GM21737 (cell line): ENCODE results near the gene SRPK2.
A peak's percentile ranks its signal among the peaks of the same experiment; 100 is the strongest.
"Not testable (repeated sequence)": the region's sequence is repeated elsewhere in the genome, so short reads cannot be mapped to it uniquely, and the experiment has no call there.

Source experiments
- ATAC-seq: cut with Tn5 transposase; IDR thresholded peaks from one replicate; pipeline ENCODE4 v1.9.1; 2021; ENCODE audit warnings: mild to moderate bottlenecking, moderate library complexity; ENCODE audit not compliant: unreplicated experiment

Gene SRPK2

GRCh38 chr7:105388356-105389087 is at the start of gene SRPK2:
SRPK2 (minus strand) TSS chr7:105388921.
- ATAC-seq = peak; percentile 63

DNA sequence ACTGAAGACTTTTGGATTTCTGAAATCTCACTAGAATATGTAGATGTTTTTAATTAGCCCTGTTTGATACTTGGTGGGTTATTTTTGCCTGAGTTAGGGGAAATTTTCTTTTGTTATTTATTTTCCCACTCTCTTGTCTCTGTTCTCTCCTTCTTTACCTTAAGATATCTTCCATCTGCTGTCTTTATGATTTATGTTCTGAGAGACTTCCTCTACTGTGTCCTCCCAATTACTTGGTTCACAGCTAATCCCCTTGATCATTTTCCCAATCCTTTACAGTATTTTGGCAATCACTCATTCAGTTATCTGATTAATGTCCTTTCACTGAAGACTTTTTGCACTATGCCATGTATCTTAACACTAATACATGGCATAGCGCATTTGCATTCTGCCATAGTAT is 49.5 kb upstream of the SRPK2 start:
- no peak for ATAC-seq

- not testable (repeated sequence) for ATAC-seq
Observed at GRCh38 chr7:105437356-105437755, 48.6 kb upstream of the SRPK2 start.

DNA sequence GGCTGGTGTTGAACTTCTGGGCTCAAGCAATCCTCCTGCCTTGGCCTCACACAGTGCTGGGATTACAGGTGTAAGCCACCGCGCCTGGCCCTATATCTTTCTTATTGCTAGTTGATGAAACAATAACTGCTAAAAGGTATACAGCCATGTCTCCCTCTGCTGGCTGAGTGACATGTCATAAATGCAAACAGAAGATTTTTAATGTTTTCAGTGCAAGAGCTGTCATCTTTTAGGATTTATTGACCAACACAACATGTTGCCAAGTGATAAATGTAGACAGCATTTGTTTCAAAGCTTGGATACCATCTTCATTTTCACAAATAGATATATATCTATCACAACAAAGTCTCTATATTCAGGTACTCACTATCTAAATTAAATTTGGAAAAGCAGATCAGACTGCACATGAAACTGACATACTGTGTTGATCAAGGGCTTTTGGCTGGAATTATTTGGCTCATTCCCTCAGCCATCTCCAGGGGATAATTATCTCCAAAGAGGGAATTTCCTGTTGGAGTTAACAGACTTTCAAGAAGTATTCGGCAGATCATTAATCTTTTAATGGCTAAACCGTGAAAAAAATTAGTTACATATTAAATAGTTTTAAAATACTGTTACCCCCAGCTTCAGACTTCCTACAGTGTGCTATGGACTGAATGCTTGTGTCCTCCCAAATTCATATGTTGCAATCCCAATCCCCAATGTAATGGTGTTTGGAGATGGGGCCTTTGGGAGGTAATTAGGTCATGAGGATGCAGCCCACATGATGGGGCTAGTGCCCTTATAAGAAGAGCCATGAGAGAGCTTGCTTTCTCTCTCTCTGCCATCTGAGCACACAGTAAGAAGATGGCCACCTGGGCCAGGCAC is 41.3 kb upstream of the SRPK2 start:
- ATAC-seq = no peak

DNA sequence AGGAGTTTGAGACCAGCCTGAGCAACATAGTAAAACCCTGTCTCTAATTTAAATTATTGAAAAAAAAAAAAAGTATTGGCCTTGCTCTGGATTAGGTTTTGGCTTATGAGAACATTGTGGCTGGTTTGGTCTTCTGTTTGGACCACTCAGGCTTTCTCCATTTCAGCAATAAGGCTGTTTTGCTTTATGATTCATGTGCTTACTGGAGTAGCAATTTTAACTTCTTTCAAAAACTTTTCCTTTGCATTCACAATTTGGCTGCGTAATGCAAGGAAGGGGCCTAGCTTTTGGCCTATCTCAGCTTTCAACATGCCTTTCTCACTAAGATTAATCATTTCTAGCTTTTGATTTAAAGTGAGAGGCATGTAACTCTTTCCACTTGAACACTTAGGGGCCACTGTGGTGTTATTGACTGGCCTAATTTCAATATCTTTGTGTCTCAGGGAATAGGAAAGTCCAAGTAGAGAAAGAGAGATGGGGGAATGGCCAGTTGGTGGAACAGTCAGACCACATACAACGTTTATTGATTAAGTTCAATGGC is 38.0 kb upstream of the SRPK2 start:
- no peak for ATAC-seq

DNA sequence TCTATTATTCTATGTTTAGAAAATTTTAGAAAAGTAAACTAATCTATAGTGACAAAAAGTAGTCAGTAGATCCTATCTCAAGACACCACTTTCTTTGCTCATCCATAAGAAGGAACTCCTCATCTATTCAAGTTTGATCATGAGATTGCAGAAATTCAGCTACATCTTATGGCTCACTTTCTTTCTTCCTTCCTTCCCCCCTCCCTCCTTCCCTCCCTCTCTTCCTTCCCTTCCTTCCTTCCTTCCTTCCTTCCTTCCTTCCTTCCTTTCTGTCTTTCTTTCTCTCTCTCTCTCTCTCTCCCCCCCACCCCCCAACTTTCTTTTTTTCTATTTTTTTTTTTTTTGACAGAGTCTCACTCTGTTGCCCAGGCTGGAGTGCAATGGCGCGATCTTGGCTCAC is 35.3 kb upstream of the SRPK2 start:
- ATAC-seq = no peak

GRCh38 chr7:105413887-105414437 is 25.2 kb upstream of the SRPK2 start:
- no peak for ATAC-seq

DNA sequence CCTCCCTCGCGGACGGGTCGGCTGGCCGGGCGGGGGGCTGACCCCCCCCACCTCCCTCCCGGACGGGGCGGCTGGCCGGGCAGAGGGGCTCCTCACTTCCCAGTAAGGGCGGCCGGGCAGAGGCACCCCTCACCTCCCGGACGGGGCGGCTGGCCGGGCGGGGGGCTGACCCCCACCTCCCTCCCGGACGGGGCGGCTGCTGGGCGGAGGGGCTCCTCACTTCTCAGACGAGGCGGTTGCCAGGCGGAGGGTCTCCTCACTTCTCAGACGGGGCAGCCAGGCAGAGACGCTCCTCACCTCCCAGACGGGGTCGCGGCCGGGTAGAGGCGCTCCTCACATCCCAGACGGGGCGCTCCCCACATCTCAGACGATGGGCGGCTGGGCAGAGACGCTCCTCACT is 22.1 kb upstream of the SRPK2 start:
- ATAC-seq = not testable (repeated sequence)

DNA sequence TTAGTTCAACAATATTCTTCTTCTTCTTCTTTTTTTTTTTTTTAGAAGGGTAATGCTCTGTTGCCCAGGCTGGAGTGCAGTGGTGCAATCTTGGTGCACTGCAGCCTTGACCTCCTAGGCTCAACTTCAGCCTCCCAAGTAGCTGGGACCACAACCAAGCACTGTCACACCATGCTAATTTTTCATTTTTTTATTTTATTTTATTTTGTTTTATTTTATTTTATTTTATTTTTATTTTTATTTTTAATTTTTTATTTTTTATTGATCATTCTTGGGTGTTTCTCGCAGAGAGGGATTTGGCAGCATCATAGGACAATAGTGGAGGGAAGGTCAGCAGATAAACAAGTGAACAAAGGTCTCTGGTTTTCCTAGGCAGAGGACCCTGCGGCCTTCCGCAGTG is 21.1 kb upstream of the SRPK2 start:
- not testable (repeated sequence) for ATAC-seq

DNA sequence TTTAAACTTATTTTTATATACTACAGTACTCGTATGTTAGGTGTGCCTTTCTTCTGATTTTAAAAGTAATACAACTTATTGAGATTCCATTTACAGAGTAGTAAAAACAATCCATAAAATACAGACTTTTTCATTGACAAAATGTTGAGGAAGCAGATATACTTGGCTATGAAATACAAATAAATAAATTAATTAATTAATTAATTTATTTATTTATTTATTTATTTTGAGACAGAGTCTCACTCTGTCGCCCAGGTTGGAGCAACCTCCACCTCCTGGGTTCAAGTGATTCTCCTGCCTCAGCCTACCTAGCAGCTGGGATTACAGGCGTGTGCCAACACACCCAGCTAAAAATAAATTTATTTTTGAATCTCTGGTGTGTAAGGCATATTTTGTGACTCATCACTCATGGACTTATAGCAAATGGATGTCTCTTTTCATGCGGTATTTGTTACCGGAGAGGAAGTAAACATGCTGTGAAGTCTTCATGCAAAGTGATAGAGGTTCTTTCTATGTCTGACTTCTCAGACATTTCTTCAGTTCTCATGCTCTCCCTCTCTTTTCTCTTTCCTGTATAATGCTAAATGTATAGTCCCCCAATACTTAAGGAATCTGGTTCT is 20.2 kb upstream of the SRPK2 start:
- ATAC-seq = no peak

GRCh38 chr7:105403128-105403527 is 14.4 kb upstream of the SRPK2 start:
- no peak for ATAC-seq

GRCh38 chr7:105402221-105403095 is 13.7 kb upstream of the SRPK2 start:
- ATAC-seq = no peak

DNA sequence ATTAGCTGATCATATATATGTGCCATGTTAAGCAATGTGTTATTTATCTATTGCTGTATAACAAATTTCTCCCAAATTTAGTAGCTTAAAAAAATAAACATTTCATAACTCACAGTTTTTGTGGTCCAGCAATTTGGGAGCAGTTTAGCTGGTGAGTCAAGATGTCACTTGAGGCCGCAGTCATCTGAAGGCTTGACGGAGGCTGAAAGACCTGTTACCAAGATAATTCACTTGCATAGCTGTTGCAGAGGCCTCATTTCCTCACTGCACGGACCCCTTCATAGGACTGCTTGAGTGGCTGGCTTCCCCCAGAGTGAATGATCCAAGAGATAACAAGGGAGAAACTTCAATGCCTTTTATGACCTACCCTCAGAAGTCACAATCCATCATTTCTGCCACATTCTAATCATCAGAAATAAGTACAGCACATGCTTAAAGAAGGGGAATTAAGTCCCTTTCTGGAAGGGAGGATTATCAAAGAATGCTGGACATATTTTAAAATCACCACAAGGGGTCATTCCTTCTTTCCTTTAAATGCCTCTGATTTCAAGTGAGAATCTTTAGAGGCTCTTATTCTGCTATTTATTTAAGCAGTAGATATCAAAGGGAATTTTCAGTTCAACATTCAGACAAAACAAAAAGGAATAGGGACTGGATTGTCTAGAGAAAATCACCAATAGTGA is 10.5 kb upstream of the SRPK2 start:
- ATAC-seq = no peak

DNA sequence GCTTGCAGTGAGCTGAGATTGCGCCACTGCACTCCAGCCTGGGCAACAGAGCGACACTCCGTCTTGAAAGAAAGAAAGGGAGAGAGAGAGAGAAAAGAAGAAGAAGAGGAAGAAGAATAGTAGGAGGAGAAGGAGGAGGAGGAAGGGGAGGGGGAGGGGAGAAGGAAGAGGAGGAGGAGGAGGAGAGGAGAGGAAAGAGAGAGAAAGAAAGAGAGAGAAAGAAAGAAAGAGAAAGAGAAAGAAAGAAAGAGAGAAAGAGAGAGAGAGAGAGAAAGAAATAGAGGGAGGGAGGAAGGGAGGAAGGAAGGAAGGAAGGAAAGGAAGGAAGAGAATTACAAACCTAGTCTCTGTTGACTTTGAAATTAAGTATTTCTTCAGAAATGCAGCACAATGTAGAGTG is 7.8 kb upstream of the SRPK2 start:
- no peak for ATAC-seq

DNA sequence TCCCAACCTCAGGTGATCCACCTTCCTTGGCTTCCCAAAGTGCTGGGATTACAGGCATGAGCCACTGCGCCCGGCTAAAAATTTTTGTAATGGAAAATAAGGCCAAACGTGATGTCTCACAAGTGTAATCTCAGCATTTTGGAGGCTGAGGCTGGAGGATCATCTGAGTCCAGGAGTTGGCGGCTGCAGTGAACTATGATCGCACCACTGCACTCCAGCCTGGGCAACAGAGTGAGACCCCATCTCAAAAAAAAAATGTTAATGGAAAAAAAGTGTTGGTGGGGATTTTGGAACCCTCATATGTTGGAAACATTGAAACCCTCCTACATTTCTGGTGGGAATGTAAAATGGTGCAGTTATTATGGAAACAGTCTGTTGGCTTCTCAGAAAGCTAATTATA is 2.7 kb upstream of the SRPK2 start:
- ATAC-seq = no peak

DNA sequence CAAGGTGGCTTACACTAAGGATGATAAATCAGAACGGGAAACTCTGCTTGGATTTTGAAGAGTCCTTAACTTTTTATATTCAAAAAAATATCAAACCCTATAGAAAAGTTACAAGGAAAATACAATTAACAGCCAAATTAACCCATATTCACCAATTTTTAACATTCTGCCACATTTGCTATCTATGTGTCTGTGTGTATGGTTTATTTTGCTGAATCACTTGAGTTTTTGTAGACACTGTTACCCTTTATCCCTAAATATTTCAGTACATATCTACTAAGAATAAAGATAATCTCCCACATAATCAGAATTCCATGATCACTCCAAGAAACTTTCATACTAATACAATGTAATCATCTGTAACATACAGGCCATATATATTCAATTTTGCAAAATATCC is 1.2 kb upstream of the SRPK2 start:
- ATAC-seq = no peak

DNA sequence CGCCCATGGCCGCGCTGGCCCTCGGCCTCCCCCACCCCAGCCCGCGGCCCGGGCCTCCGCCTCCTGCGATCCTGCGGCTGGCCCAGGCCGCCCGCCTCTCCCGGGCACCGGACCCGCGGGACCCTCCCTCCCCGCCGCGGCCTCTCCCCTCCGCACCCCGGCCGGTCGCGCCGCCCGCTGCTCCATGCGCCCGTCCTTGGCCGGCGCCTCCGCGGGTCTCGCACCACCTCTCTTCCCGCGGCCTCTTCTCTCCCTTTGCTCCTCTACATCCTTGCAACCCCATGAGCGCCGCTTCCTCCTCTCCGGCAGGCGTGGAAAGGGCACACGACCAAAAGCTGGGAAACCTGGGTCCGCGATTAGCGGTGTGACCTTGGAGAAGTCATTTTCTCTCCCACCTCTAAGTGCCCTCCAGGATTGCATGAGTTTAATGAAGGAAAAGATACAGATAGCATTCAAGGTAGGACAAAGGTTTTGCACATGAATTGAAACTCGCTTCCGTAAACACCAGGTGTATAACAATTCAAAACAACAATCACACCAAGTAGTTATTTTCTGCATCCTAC is 448 bp upstream of the SRPK2 start:
- peak; percentile 29 for ATAC-seq

DNA sequence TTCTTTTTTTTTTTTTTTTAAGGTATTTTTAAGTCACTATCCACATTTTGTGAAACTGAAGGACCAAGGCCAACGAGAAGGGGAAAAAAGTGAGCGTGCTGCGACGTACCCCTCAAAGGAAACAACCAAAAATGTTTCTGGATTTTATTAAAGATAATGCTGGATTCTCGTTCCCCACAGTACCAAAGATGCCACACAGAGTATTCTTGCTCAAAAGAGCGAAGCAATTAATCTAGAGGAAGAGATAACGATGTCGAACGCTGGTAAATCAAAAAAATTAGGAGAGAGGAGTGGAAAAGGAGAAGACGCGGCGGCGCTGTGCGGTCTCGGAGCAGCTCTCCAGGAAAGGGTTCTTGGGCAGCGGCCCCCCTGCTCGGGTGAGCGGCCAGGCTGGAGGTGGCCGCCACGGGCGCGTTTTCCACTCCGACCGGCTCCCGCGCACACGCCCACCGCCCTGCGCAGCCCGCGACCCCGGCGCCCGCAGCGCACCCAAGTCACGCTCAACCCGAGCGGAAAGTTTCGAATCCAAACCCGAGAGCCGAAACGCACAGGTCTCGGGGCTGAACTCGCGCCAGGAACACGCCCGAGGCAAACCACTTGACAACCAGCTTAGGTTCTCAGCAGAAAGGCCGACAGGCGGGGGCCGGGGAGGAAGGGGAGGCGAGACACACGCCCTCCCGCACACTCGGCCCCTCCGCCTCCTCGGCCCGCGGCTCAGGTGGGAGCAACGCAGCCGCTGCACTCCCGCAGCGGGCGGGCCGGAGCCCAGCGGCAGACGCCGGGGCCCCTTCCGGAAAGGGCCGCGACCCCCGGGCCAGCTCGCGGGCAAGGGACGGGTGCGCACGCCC is 989 bp downstream of the SRPK2 start:
- peak; percentile 40 for ATAC-seq
